HG02884 (cell line): ENCODE results near the gene HSPB1.
"Not testable (repeated sequence)": the region's sequence is repeated elsewhere in the genome, so short reads cannot be mapped to it uniquely, and the experiment has no call there.

Experiments used
- ATAC-seq: cut with Tn5 transposase; IDR thresholded peaks from one replicate; pipeline ENCODE4 v1.9.1; 2021; ENCODE audit warnings: mild to moderate bottlenecking, moderate library complexity; ENCODE audit not compliant: unreplicated experiment

The HSPB1 gene

GRCh38 chr7:76303202-76304147, 1.0 kb downstream of the HSPB1 start:
- peak; percentile 55 for ATAC-seq

- ATAC-seq, result no peak
These were observed 2.5 kb downstream of the HSPB1 start for GRCh38 chr7:76304888-76305375.

DNA sequence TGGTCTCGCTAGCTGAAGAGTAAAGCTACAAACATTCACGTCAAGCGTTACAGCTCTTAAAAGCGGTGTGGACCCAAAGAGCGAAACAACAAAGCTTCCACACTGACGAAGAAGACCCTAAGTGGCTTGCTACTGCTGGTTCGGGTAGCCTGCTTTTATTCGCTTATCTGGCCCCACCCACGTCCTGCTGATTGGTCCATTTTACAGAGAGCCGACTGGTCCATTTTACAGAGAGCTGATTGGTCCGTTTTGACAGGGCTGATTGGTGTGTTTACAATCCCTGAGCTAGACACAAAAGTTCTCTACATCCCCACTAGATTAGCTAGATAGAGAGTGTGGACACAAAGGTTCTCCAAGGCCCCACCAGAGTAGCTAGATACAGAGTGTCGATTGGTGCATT, 6.4 kb downstream of the HSPB1 start:
- not testable (repeated sequence) for ATAC-seq

- ATAC-seq, result not testable (repeated sequence)
These were observed 7.0 kb downstream of the HSPB1 start for GRCh38 chr7:76309341-76310101.

GRCh38 chr7:76310102-76310957, 7.9 kb downstream of the HSPB1 start:
- ATAC-seq, result no peak

GRCh38 chr7:76311838-76312237, 9.4 kb downstream of the HSPB1 start:
- not testable (repeated sequence) for ATAC-seq

GRCh38 chr7:76314042-76314721, 11.7 kb downstream of the HSPB1 start:
- no peak for ATAC-seq

GRCh38 chr7:76314740-76315139, 12.3 kb downstream of the HSPB1 start:
- not testable (repeated sequence) for ATAC-seq

GRCh38 chr7:76315364-76315763, 12.9 kb downstream of the HSPB1 start:
- ATAC-seq, result no peak

- ATAC-seq, result no peak
These were observed 14.7 kb downstream of the HSPB1 start for GRCh38 chr7:76316984-76317781.

DNA sequence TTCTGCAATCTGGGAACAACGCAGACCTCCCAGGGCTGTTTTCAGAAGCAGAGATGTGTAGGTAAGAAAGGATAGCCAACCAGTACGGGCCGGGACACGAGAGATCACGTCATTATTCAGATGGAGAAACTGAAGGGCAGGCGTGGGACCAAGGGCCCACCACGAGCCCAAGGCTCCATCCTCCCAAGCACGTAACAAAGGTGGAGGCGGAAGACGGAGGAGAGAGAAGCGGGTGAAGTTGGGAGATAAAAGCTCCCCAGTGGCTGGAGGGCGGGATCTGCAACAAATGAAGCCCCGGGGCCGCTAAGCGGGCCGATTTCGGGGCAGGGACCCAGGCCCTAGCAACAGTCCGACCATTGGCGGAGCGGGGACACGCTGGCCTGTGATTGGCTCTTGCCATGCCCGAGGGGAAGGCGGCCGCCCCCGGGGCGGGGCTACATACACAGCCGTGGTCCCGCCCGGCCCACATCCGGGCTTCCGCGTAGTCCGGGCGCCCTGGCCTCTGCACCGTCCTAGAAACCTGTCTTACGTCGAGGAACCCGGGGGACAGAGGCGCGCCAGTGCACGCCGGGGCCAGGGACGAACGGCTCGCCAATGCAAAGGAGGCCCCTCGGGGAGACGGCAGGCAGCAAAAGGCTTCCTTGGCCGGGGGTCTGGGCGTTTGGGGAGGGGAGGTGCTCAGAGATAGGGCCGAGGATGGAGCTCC, 15.5 kb downstream of the HSPB1 start:
- ATAC-seq, result peak; percentile 87

DNA sequence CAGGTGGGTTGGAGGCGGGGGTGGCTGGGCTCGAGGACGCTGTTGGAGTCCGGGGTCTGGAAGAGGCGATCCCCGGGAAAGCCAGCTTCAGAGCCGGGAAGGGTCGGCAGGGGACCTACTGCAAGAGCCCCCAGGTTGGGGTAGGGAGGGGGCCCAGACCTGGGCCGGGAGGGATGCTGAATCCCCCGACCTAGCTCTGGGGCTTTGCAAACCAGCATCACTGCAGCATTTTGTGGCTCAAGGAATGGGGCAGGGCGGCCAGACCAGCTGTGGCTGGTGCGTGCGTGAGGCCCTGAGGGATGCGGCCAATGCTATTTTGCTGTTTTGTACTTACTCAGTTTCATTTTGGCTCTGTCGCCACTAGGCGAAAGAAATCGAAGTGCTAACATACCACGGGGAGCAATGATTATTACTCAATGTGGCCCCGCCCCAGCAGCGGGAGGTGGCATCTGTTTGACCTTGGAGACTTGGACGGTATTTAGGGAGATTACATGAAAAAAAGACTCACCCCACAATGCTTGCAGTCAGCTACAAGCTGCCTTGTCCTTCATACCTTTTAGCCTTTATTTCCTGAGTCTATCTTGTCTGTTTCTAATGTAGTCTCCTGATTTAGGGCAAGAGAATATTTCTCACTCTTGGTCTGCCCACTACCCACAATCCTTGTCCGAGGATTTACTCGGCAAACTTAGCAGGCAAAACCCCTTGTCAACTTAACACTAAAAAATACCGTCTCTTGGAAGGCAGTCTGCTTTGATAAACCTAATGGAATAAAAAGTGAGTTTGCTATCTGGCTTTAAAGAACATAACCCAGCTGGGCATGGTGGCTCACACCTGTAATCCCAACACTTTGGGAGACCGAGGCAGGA, 16.2 kb downstream of the HSPB1 start:
- ATAC-seq, result peak; percentile 38

- no peak for ATAC-seq
These were observed 22.6 kb downstream of the HSPB1 start for GRCh38 chr7:76325092-76325491.

DNA sequence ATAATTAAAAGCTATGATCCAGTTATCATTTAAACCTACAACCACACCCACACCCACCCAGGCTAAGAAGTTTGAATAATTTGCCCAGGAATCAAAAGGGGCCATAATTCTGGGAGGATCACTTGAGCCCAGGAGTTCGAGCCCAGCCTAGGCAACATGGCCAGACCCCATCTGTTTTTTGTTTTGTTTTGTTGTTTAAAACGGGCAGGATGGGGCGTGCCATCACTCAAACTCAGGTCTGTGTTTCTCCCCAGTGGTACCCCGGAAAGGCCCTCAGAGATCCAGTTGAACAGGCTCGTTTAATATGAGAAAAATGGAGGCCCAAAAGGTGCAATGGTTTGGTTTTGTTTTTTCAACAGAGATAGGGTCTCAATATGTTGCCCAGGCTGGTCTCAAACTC, 23.3 kb downstream of the HSPB1 start:
- ATAC-seq, result no peak

DNA sequence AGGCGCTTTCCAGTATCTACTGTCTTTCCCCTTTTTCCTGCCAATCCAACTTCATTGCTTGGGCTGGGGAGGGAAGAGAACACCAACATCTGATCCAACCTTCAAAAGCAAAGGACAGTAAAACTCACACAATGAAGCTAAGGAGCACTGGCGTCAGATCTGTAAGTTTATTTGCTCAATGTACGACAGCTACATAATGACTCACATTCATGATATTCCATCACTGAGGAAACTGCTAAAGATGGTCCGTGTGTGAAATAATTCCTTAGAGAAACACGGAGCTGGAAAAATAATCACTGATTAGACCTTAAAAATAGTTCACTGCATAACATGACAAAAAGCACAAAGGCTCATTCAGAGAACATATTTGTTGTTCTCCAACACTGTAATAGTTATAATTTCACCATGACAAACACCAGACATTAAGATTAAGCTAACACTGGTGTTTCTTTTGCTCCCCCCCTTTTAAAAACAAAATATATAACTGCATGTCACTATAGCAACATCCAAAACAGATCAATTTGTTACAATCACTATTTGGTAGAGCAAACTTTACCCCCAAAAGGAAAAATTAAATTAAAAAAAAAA, 24.3 kb downstream of the HSPB1 start:
- no peak for ATAC-seq

DNA sequence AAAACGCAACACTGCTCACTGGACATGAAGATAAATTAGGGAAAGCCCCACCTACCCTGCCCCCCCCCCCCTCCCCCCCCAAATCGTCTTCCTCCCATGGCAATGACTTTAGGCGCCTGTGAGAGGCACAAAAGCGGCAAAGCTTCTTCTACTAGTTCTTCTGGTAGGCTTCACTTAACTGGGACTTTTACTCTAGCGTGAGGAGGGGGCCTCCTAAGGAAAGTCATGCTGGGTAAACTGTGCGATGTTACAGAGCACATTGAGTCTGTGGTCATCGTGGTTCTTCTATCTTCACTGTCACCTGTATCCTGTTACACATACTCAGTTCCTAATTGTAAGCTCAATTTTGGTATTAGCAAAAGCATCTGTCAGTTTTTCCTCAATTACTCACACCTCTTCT, 25.1 kb downstream of the HSPB1 start:
- ATAC-seq, result no peak

- no peak for ATAC-seq
These were observed 25.9 kb downstream of the HSPB1 start for GRCh38 chr7:76328389-76328788.
